H1 (cell line): ENCODE measurements around the gene C19orf67. TPM values are rescaled to one million over a fixed set of nuclear protein-coding genes. Genes with fewer than 3 reads are reported as not detected.

Experiments
- CTCF ChIA-PET: fragments of 300-600 bp; sonication (Branson Sonifier 250); formaldehyde crosslinking; loops from one replicate; lab custom pipeline; 2021; ENCODE audit not compliant: partially characterized antibody; lab: Charles Lee
- POLR2A ChIA-PET: fragments of 300-600 bp; sonication (Branson Sonifier 250); formaldehyde crosslinking; loops from one replicate; lab custom pipeline; 2021; ENCODE audit warnings: inconsistent platforms; ENCODE audit not compliant: partially characterized antibody; lab: Charles Lee
- DNase-seq, 2 experiments: peaks; one replicate each; pipeline versions ENCODE4 v3.0.0 to v3.0.0-alpha.2; 2010 to 2022; ENCODE audit warnings: low spot score in 2 of 2, low read depth in 1 of 2, mixed read lengths in 1 of 2
- FAIRE-seq: peaks from 2 replicates; lab custom pipeline; 2011; peaks lifted over from hg19 to GRCh38; lab: Jason Lieb, UNC
- H2AFZ ChIP-seq: 2 replicates; pipeline ENCODE4 v1.8.1; 2012; ENCODE audit warnings: low read length, inconsistent platforms
- H2AK5ac ChIP-seq: 2 replicates; pipeline ENCODE4 v1.6.1; 2013; ENCODE audit warnings: low read depth, low read length
- H2BK120ac ChIP-seq: replicated peaks from 2 replicates; pipeline ENCODE3; 2013; ENCODE audit warnings: low read depth, low read length, inconsistent platforms
- H2BK12ac ChIP-seq: 2 replicates; pipeline ENCODE4 v1.6.1; 2013; ENCODE audit warnings: low read depth, low read length
- H2BK15ac ChIP-seq: 2 replicates; pipeline ENCODE4 v1.6.1; 2013; ENCODE audit warnings: low read length
- H2BK20ac ChIP-seq: 2 replicates; pipeline ENCODE4 v1.6.1; 2013; ENCODE audit warnings: low read length
- H2BK5ac ChIP-seq: 2 replicates; pipeline ENCODE4 v1.6.1; 2013; ENCODE audit warnings: low read depth, low read length
- H3K14ac ChIP-seq: 2 replicates; pipeline ENCODE4 v1.6.1; 2013; ENCODE audit warnings: inconsistent platforms; ENCODE audit not compliant: insufficient read length
- H3K18ac ChIP-seq: 2 replicates; pipeline ENCODE4 v1.6.1; 2013; ENCODE audit warnings: low read length; ENCODE audit errors: extremely low read depth
- H3K23ac ChIP-seq: 2 replicates; pipeline ENCODE4 v1.6.1; 2013; ENCODE audit warnings: inconsistent platforms; ENCODE audit not compliant: insufficient read length
- H3K23me2 ChIP-seq: 2 replicates; pipeline ENCODE4 v1.6.1; 2013; ENCODE audit warnings: low read depth, low read length
- H3K27ac ChIP-seq: 2 replicates; pipeline ENCODE4 v1.6.1; 2011; ENCODE audit warnings: low read depth, low read length, inconsistent platforms
- H3K27me3 ChIP-seq, 4 experiments: replicated peaks in 1 of 4; 1 replicate in 1 of 4; 2 replicates in 3 of 4; pipeline versions ENCODE4 v1.6.1 to v1.8.1; 2011 to 2013; ENCODE audit warnings: low read length in 3 of 4, mild to moderate bottlenecking in 3 of 4, inconsistent platforms in 2 of 4, mixed read lengths in 2 of 4, moderate library complexity in 1 of 4; ENCODE audit not compliant: control insufficient read depth in 3 of 4, insufficient read depth in 3 of 4; ENCODE audit errors: extremely low read depth in 1 of 4
- H3K36me3 ChIP-seq, 4 experiments: 2 replicates each; pipeline versions ENCODE4 v1.6.1 to v1.8.1; 2011 to 2013; ENCODE audit warnings: mild to moderate bottlenecking in 4 of 4, low read length in 3 of 4, moderate library complexity in 2 of 4, control low read depth in 1 of 4, inconsistent platforms in 1 of 4; ENCODE audit not compliant: insufficient read depth in 4 of 4, control insufficient read depth in 2 of 4
- H3K4ac ChIP-seq: replicated peaks from 2 replicates; pipeline ENCODE3; 2013; ENCODE audit warnings: low read length, low read depth, mixed read lengths, inconsistent platforms; ENCODE audit not compliant: insufficient read length
- H3K4me1 ChIP-seq, 4 experiments: replicated peaks in 1 of 4; 1 replicate in 1 of 4; 2 replicates in 3 of 4; pipeline versions ENCODE4 v1.6.1 to v1.8.1; 2011 to 2013; ENCODE audit warnings: low read length in 3 of 4, inconsistent platforms in 2 of 4, mixed read lengths in 1 of 4; ENCODE audit not compliant: insufficient read depth in 4 of 4, control insufficient read depth in 3 of 4
- H3K4me2 ChIP-seq, 2 experiments: 2 replicates each; pipeline versions ENCODE4 v1.6.1 to v1.8.1; 2011 to 2013; ENCODE audit warnings: low read depth in 2 of 2, low read length in 2 of 2, control low read depth in 1 of 2, inconsistent platforms in 1 of 2, mild to moderate bottlenecking in 1 of 2; ENCODE audit not compliant: insufficient read depth in 1 of 2
- H3K4me3 ChIP-seq, 4 experiments: fragments of 200-600, 300-600 bp in 1 of 4; sonication (generic), shearing (Covaris generic), sonication (Bioruptor Twin) in 1 of 4; 2 replicates each; pipeline versions ENCODE4 v1.5.1 to v1.8.1; 2011 to 2016; ENCODE audit warnings: low read length in 4 of 4, low read depth in 3 of 4, control low read depth in 2 of 4, inconsistent platforms in 2 of 4, mild to moderate bottlenecking in 2 of 4, mixed read lengths in 1 of 4, moderate library complexity in 1 of 4; ENCODE audit not compliant: insufficient read depth in 2 of 4; ENCODE audit errors: extremely low read depth in 1 of 4
- H3K56ac ChIP-seq: replicated peaks from 2 replicates; pipeline ENCODE3; 2013; ENCODE audit warnings: low read depth, mild to moderate bottlenecking, mixed read lengths, low read length, inconsistent platforms; ENCODE audit not compliant: insufficient read length
- H3K79me1 ChIP-seq: 2 replicates; pipeline ENCODE4 v1.6.1; 2013; ENCODE audit warnings: low read depth, low read length, control low read depth
- H3K79me2 ChIP-seq, 2 experiments: 2 replicates each; pipeline versions ENCODE4 v1.6.1 to v1.8.1; 2012 to 2013; ENCODE audit warnings: low read length in 2 of 2, mild to moderate bottlenecking in 2 of 2, inconsistent platforms in 1 of 2; ENCODE audit not compliant: insufficient read depth in 2 of 2, control insufficient read depth in 1 of 2
- H3K9ac ChIP-seq, 4 experiments: replicated peaks in 1 of 4; 1 replicate in 1 of 4; 2 replicates in 3 of 4; pipeline versions ENCODE4 v1.6.1 to v1.8.1; 2011 to 2013; ENCODE audit warnings: low read depth in 3 of 4, low read length in 3 of 4, control low read depth in 2 of 4, mild to moderate bottlenecking in 2 of 4, moderate library complexity in 2 of 4, inconsistent platforms in 1 of 4; ENCODE audit errors: extremely low read depth in 1 of 4
- H3K9me3 ChIP-seq, 2 experiments: 2 replicates each; pipeline versions ENCODE4 v1.6.1 to v1.8.1; 2012 to 2013; ENCODE audit warnings: mild to moderate bottlenecking in 2 of 2, moderate library complexity in 2 of 2, control low read depth in 1 of 2, inconsistent platforms in 1 of 2, low read depth in 1 of 2, low read length in 1 of 2, mixed read lengths in 1 of 2; ENCODE audit not compliant: insufficient read depth in 2 of 2
- H4K20me1 ChIP-seq, 2 experiments: replicated peaks in 1 of 2; 2 replicates each; pipeline versions ENCODE3 to v1.8.1; 2011 to 2013; ENCODE audit warnings: inconsistent platforms in 2 of 2, low read length in 2 of 2, mild to moderate bottlenecking in 1 of 2; ENCODE audit not compliant: insufficient read depth in 2 of 2, control insufficient read depth in 1 of 2
- H4K5ac ChIP-seq: 2 replicates; pipeline ENCODE4 v1.6.1; 2013; ENCODE audit warnings: low read length, low read depth, mixed read lengths, inconsistent platforms; ENCODE audit not compliant: insufficient read length
- H4K8ac ChIP-seq: 2 replicates; pipeline ENCODE4 v1.8.0; 2013; ENCODE audit warnings: mild to moderate bottlenecking, moderate library complexity, low read length, inconsistent platforms; ENCODE audit not compliant: insufficient read depth; ENCODE audit errors: extremely low read depth
- H4K91ac ChIP-seq: replicated peaks from 2 replicates; pipeline ENCODE3; 2013; ENCODE audit warnings: low read length, mixed read lengths, inconsistent platforms; ENCODE audit not compliant: insufficient read length
- CEBPB ChIP-seq: IDR thresholded peaks from 2 replicates; pipeline ENCODE4 v1.6.1; 2012; ENCODE audit warnings: low read depth, low read length
- GABPA ChIP-seq: IDR thresholded peaks from 2 replicates; pipeline ENCODE4 v1.6.1; 2011; ENCODE audit warnings: mild to moderate bottlenecking, low read length, moderate library complexity, borderline replicate concordance; ENCODE audit not compliant: insufficient read depth
- MAFK ChIP-seq: IDR thresholded peaks from 2 replicates; pipeline ENCODE4 v1.6.1; 2012; ENCODE audit warnings: low read depth, mild to moderate bottlenecking, improper control_type of control experiment, low read length
- RXRA ChIP-seq: IDR thresholded peaks from 2 replicates; pipeline ENCODE4 v1.6.1; 2011; ENCODE audit warnings: low read depth, mild to moderate bottlenecking, low read length, moderate library complexity; ENCODE audit not compliant: insufficient read depth
- SIN3A ChIP-seq, 2 experiments: IDR thresholded peaks in 1 of 2; conservative IDR thresholded peaks in 1 of 2; 2 replicates each; pipeline ENCODE4 v1.6.1; 2011 to 2012; ENCODE audit warnings: low read length in 2 of 2, improper control_type of control experiment in 1 of 2, low read depth in 1 of 2, mild to moderate bottlenecking in 1 of 2
- SP1 ChIP-seq: IDR thresholded peaks from 2 replicates; pipeline ENCODE4 v1.6.1; 2011; ENCODE audit warnings: low read depth, low read length
- SP4 ChIP-seq: IDR thresholded peaks from 2 replicates; pipeline ENCODE4 v1.6.1; 2012; ENCODE audit warnings: low read length, inconsistent platforms
- SRF ChIP-seq: IDR thresholded peaks from 2 replicates; pipeline ENCODE4 v1.6.1; 2011; ENCODE audit warnings: mild to moderate bottlenecking, low read depth, low read length, moderate library complexity
- SUZ12 ChIP-seq: fragments of 200-600 bp; sonication (generic); IDR thresholded peaks from 2 replicates; pipeline ENCODE4 v1.6.1; 2012; ENCODE audit warnings: mild to moderate bottlenecking, inconsistent platforms, low read length, moderate library complexity, mixed read lengths
- TAF1 ChIP-seq: IDR thresholded peaks from 2 replicates; pipeline ENCODE4 v1.6.1; 2011; ENCODE audit warnings: mild to moderate bottlenecking, low read depth, low read length
- YY1 ChIP-seq: IDR thresholded peaks from 2 replicates; pipeline ENCODE4 v1.6.1; 2011; ENCODE audit warnings: low read depth, mild to moderate bottlenecking, low read length
- WGBS, 2 experiments: shearing (Covaris generic) in 1 of 2; methylation state at CpG; one replicate each; pipeline versions ENCODE4 v1.1.6 to v1.1.7; 2013 to 2015; ENCODE audit warnings: low lambda C conversion rate in 2 of 2, mixed read lengths in 2 of 2, inconsistent platforms in 1 of 2, low coverage in 1 of 2, missing lambda C conversion rate in 1 of 2; ENCODE audit not compliant: insufficient replicate concordance in 2 of 2, insufficient coverage in 1 of 2, insufficient read length in 1 of 2; ENCODE audit errors: extremely low coverage in 1 of 2, missing lambda C conversion rate in 1 of 2; 5-methylcytosine and 5-hydroxymethylcytosine counted together
- polyA plus RNA-seq, 7 experiments: library from polyadenylated mRNA; depleted of rRNA in 3 of 7; stranded (reverse) in 5 of 7; unstranded in 2 of 7; fragments of >200 nt in 5 of 7; fragments of 200-250 nt in 2 of 7; gene quantifications; 1 replicate in 5 of 7; 2 replicates in 1 of 7; 4 replicates in 1 of 7; pipeline versions ENCODE4 v1.2.1 to v1.2.3, GENCODE V29; 2011 to 2013; ENCODE audit warnings: missing spikeins in 2 of 7, mixed read lengths in 2 of 7
- total RNA-seq: library from RNA; stranded (reverse); fragmentation: NEBNext Ultra II Directional; extraction: Animal tissue kit (Norgen Biotek cat#: 25700); gene quantifications from 2 replicates; pipeline ENCODE4 v1.2.1, GENCODE V29; 2021

Gene C19orf67
- total and polyA plus RNA-seq, 2 of the 8 experiments (the other 6 are each of a cell fraction or from before 2014, with no cell fraction given): 0.12 TPM; not detected in 1

DNA sequence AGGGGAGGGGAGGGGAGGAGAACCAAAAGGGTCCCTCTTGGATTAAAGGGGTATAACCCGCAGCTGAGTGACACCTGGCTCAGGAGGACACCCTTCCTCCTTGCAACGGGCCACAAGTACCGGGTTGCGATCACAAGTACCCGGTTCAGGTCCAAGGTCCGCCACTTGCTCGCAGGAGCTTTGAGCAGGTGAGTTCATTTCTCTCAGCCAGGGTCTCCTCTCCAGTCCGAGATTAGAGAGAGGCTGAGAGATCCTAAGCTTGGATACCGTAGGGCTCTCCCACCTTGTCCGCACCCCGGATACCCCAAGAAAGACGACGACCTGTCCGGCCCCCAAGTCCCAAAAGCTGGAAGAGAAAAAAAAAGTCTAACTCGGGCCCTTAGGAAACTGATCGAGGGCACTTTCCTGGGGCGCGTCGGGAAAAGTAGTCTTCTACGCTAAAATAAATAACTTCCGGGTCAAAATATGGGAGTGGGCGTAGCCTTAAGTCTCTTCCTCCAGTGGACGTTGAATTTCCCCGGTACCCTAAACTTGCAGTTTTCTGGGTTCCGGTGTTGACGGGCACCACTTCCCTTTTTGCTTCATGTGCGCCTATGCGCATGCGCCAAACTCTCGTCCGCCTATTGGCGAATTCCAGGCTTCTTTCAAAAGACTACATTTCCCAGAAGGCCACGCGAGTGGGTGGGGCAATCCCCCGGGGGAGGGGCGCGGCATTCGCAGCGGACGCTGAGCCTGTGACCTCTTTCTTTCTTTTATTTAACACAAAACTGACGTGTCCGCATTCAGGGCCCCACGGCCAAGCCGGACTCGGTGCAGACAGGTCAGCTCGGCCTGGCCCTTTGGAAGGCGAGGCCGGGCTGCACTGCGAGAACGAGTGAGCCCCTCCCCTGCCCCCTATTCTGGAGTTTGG, 4.4 kb downstream of the C19orf67 start:
- ChIA-PET POLR2A (interaction anchor here (0.6 to 2.1 kb wide), 7 partner anchors 11 to 306 kb away, joined by 3 to 6 read pairs (median 3); a partner anchor contains a TSS), CTCF (interaction anchor here (0.6 to 11.2 kb wide), 9 partner anchors 10 to 219 kb away, joined by 3 to 75 read pairs (median 8); partner anchors contain the start of genes MISP3 and PALM3)
- Histone ChIP-seq H3K36me3 (no peaks in the 10 kb centered on the region), H3K9me3 (no peaks in the 10 kb centered on the region), H3K23ac (no peak overlapping the region), H3K4ac (no peak overlapping the region), H2BK15ac (no peak overlapping the region), H4K8ac (no peak overlapping the region), H3K4me2 (peak overlapping the region; percentile 78 to 89), H2BK12ac (no peak overlapping the region), H3K4me1 (peaks cover 0 to 3% (median 0%) of the 10 kb centered on the region in 4 experiments; a peak in 1 of 7 replicates), H3K79me2 (no peaks in the 10 kb centered on the region), H3K27ac (no peak overlapping the region), H2BK5ac (peak overlapping the region; percentile 46; the same call in 1 of the 2 replicates), H2BK120ac (no peak overlapping the region), H3K18ac (peak overlapping the region; percentile 40; the same call in 1 of the 2 replicates), H2AK5ac (no peak overlapping the region), H3K56ac (peak overlapping the region; percentile 17), H4K5ac (peak overlapping the region; percentile 28), H3K4me3 (peak overlapping the region; percentile 63 to 77 (median 70)), H3K27me3 (peaks cover 0 to 6% (median 0%) of the 10 kb centered on the region in 4 experiments; a peak in 2 of 7 replicates), H3K9ac (peak overlapping the region in 2 of 4 experiments; percentile 34 to 54; a peak in 2 of 7 replicates), H3K79me1 (no peaks in the 10 kb centered on the region), H2AFZ (peak overlapping the region; percentile 77; the same call in 1 of the 2 replicates), H3K14ac (no peak overlapping the region), H4K91ac (no peak overlapping the region), H3K23me2 (peaks cover 4% of the 10 kb centered on the region; the same call in 1 of the 2 replicates), H2BK20ac (no peak overlapping the region), H4K20me1 (peaks cover 0 to 2% of the 10 kb centered on the region in 2 experiments)
- DNase-seq (peak; percentile 97 to 100), FAIRE-seq (peak; percentile 96)
- 3% methylated on average over 39 of the region's 50 CpGs; no CpG with 5 or more reads in 1 of the 2 experiments for WGBS, 2 experiments
- TF ChIP-seq GABPA (peak; percentile 89), SIN3A (conservative IDR thresholded peaks at IDR 0.05 in 1 of 2, IDR thresholded peaks at IDR 0.05 in 1 of 2; ENCODE audit: low read depth in 1 of 2, low read length in 2 of 2) (peak in 1 of 2 experiments; percentile 90; a peak in 2 of 4 replicates), YY1 (0 out of 2 replicates have a peak, but pooled peaks have one; percentile 32), SUZ12 (no peak), SP4 (peak; percentile 94), CEBPB (peak; percentile 69), MAFK (no peak), SP1 (peak; percentile 91), TAF1 (peak; percentile 39; the same call in 1 of the 2 replicates), RXRA (no peak), SRF (no peak)
